ENCODE results near the gene ATRAID. TPM values are rescaled to one million over a fixed set of nuclear protein-coding genes. Genes with fewer than 3 reads are reported as not detected.
A peak's percentile ranks its signal among the peaks of the same experiment; 100 is the strongest.

The ATRAID gene
- total RNA-seq, 1 donor from 2014 or later = 31.8 TPM

- DNase-seq (ENCODE audit: low spot score) (no peak), ATAC-seq (no peak)
Observed at GRCh38 chr2:27245626-27246025, 33.8 kb downstream of the ATRAID start.

GRCh38 chr2:27247893-27248292 is 36.1 kb downstream of the ATRAID start:
- ATAC-seq (no peak), DNase-seq (ENCODE audit: low spot score) (no peak)

- DNase-seq (ENCODE audit: low spot score) = no peak
- no peak for ATAC-seq
Observed at GRCh38 chr2:27249159-27249890, 37.5 kb downstream of the ATRAID start.

- ATAC-seq (peak; percentile 90), DNase-seq (ENCODE audit: low spot score) (peak; percentile 53)
Observed at GRCh38 chr2:27249891-27250651, 38.2 kb downstream of the ATRAID start.

- no peak for DNase-seq (ENCODE audit: low spot score)
- no peak for ATAC-seq
Observed at GRCh38 chr2:27250652-27251379, 39.0 kb downstream of the ATRAID start.

- no peak for ATAC-seq
- DNase-seq (ENCODE audit: low spot score) = no peak
Observed at GRCh38 chr2:27251766-27252165, 39.9 kb downstream of the ATRAID start.

- DNase-seq (ENCODE audit: low spot score) (no peak), ATAC-seq (no peak)
Observed at GRCh38 chr2:27255187-27255586, 43.3 kb downstream of the ATRAID start.

- ATAC-seq = no peak
Observed at GRCh38 chr2:27255660-27256059, 43.8 kb downstream of the ATRAID start.

GRCh38 chr2:27256855-27257454 is 45.1 kb downstream of the ATRAID start:
- DNase-seq (ENCODE audit: low spot score) (no peak), ATAC-seq (no peak)

More at GRCh38 chr2:27255660-27256059, 43.8 kb downstream of the ATRAID start:
- no peak for DNase-seq (ENCODE audit: low spot score)

- no peak for ATAC-seq
- DNase-seq (ENCODE audit: low spot score) = no peak
Observed at GRCh38 chr2:27258051-27258450, 46.2 kb downstream of the ATRAID start.

- ATAC-seq = no peak
Observed at GRCh38 chr2:27261241-27261925, 49.5 kb downstream of the ATRAID start.

GRCh38 chr2:27261926-27262298 is 50.1 kb downstream of the ATRAID start:
- no peak for DNase-seq (ENCODE audit: low spot score)

More at GRCh38 chr2:27261241-27261925, 49.5 kb downstream of the ATRAID start:
- DNase-seq (ENCODE audit: low spot score) = no peak

GRCh38 chr2:27262379-27263286 is 50.8 kb downstream of the ATRAID start, which contains the start of gene SLC30A3:
SLC30A3 (minus strand) TSS chr2:27263047; CDS start chr2:27262906, 141 bp downstream.
- ATAC-seq (peak; percentile 92), DNase-seq (ENCODE audit: low spot score) (peak; percentile 66)

More at GRCh38 chr2:27261926-27262298, 50.1 kb downstream of the ATRAID start:
- ATAC-seq = no peak

- ATAC-seq (no peak), DNase-seq (ENCODE audit: low spot score) (no peak)
Observed at GRCh38 chr2:27263287-27264252, 51.7 kb downstream of the ATRAID start.

- ATAC-seq = peak; percentile 46
- DNase-seq (ENCODE audit: low spot score) = no peak
Observed at GRCh38 chr2:27264253-27264752, 52.5 kb downstream of the ATRAID start.

GRCh38 chr2:27264753-27265535 is 53.1 kb downstream of the ATRAID start:
- DNase-seq (ENCODE audit: low spot score) (peak; percentile 54), ATAC-seq (peak; percentile 46)

- ATAC-seq (no peak), DNase-seq (ENCODE audit: low spot score) (no peak)
Observed at GRCh38 chr2:27265536-27265870, 53.7 kb downstream of the ATRAID start.
